Stomach (tissue), 4 donors: ENCODE results near the gene TCF7.

ENCODE experiments used
- EP300 ChIP-seq: sonication (generic); formaldehyde crosslinking; IDR thresholded peaks from one replicate; pipeline ENCODE4 v1.6.1; 2017; ENCODE audit warnings: antibody characterized with exemption
- POLR2A ChIP-seq, 4 donors: fragments of 450-650 bp; IDR thresholded peaks; one replicate each; pipeline ENCODE4 v1.6.1; 2016; ENCODE audit warnings: antibody characterized with exemption in 4 of 4, control low read depth in 2 of 4, mild to moderate bottlenecking in 1 of 4, moderate library complexity in 1 of 4
- TF ChIP-seq, protein P1 (sequence below), 7 experiments: fragments of 450-650 bp in 4 of 7; fragments of 200-600 bp in 3 of 7; sonication (generic) in 3 of 7; IDR thresholded peaks; one replicate each; pipeline ENCODE4 v1.5.1; 2016 to 2019; ENCODE audit warnings: antibody characterized with exemption in 7 of 7, control low read depth in 2 of 7, mild to moderate bottlenecking in 1 of 7

DNA sequence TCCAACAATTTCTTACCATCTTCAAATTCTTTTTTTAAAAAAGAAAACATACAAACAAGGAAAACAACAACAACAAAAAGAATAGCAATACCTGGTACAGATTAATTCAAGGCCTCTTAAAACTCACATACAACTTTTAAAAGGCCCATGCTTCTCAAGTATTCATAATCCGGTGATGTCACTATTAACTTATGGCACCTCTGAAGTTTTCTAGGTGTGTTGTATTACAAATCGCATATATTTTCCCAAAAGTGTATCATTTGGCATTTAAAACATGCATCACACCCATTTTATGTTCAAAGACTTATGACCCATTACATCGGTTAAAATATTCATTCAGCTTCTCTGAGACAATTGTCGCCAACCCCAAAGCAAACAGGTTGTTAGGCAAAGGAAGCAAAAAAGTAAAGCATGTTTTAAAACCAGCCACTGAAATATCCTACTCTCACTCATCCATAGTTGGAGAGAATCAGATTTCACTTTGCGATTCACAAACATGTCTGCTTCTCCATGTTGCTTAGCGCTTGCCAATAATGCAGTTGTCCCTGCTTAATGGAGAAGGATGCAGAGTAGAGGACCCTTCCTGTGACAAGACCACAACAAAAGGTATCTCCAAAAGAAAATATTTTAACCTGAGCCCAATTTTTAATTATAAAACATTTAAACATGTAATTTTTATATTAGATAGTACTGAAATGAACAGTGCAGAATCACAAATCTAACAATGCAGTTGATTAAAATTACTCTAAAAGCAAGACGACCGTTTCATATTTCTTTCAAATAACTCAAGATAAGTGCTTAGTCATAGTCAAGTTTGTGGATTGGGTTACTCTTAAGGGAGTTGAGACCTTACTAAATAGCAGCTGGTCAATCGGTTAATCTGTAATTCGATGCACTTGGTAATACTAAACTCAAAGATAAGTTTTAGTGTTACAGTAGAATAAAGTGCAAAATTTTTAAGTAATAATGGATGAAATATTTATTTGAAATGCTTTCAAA lies 60.7 kb downstream of the TCF7 start:
- TF ChIP-seq, protein P1, sequence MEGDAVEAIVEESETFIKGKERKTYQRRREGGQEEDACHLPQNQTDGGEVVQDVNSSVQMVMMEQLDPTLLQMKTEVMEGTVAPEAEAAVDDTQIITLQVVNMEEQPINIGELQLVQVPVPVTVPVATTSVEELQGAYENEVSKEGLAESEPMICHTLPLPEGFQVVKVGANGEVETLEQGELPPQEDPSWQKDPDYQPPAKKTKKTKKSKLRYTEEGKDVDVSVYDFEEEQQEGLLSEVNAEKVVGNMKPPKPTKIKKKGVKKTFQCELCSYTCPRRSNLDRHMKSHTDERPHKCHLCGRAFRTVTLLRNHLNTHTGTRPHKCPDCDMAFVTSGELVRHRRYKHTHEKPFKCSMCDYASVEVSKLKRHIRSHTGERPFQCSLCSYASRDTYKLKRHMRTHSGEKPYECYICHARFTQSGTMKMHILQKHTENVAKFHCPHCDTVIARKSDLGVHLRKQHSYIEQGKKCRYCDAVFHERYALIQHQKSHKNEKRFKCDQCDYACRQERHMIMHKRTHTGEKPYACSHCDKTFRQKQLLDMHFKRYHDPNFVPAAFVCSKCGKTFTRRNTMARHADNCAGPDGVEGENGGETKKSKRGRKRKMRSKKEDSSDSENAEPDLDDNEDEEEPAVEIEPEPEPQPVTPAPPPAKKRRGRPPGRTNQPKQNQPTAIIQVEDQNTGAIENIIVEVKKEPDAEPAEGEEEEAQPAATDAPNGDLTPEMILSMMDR (IDR thresholded peaks at IDR 0.05): no peak
- no peak for TF ChIP-seq EP300
- no peak for TF ChIP-seq POLR2A (IDR thresholded peaks at IDR 0.05)
